GM21447 (cell line): ENCODE data around the gene MFAP4.

ENCODE experiments used
- ATAC-seq: cut with Tn5 transposase; IDR thresholded peaks from one replicate; pipeline ENCODE4 v1.9.1; 2021; ENCODE audit not compliant: unreplicated experiment

The MFAP4 gene

DNA sequence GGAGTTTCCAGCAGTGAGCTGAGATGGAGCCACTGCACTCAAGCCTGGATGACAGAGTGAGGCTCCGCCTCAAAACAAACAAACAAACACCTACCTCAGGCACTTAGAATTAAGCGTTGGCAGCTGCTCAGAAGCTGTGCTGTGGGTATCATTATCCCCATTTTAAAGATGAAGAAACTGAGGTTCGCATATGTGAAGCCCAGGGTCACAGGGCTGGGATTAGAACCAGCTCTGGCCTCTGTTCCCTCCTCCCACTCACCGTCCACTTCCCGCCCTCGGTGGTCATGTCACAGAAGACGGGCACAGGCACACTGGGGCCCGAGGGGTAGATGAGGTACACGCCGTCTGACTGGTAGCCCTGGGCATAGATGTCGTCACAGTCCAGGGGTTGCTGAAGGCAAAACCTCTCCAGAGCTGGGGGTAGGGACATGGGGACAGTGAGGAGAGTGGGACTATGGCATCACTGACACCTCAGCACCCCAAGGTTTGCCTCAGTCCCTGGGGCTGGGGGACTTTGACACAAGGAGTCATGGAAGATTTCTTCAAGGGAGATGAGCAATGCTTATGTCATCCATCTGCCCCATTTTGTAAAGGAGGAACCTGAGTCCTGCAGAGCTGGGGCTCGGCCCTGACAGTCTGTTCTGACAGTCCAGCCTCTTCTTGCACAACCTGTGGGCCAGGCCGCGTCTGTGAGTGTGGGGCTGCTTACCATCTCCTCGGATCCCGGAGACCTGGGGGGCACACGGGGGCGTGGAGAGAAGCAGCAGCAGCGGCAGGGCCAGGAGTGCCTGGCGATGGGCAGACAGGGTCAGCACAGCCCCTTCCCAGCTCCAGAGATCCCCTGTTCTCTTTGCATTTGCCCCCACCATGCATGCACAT is 700 bp downstream of the MFAP4 start:
- no peak for ATAC-seq

DNA sequence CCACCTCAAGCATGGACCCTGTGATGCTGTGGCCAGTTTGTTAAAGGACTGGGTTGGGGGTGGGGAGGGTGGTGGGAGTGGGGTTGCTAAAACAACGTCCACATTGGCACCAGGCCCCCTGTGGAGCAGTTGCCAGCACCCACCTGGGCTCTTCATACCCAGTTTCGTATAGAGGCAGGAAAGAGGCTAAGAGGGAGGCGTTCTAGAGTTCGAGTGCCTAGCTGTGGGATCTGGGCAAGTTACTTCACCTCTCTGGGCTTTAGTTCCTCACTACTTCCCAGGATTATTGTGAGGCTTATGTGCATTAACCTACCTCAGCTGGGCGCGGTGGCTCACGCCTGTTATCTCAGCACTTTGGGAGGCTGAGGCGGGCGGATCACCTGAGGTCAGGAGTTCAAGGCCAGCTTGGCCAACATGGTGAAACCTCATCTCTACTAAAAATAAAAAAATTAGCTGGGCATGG is 1.4 kb downstream of the MFAP4 start:
- no peak for ATAC-seq

DNA sequence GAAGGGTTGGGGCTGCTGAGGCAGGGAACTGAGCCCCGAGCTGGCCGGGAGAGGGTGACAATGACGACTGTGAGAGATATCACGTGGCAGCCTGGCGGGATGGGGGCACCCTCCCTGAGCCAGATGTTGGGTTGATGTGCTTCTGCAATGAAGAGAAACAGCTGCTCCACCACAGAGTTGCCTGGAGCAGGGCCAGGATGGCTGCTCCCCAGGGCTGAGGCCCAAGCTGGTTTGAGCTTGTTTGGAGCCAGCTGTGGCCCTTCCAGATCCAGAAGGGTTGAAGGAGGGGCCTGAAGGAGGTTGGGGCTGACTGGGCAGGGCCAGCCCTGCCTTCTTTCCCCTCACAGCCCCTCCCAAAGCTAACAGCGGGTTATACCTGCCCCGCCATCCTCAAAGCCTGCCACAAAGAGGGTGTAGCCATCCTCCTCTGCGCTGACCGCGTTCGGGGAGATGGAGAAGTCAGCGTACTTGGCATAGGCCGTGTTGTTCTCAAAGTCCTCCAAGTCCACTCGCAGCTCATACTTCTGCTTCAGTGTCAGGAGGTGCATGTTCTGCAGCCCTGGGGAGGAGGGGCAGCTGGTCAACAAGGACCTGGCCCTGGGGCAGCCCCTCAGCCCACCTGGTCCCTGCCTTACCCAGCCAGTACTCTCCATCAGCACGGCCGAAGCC is 2.1 kb downstream of the MFAP4 start:
- ATAC-seq = no peak

DNA sequence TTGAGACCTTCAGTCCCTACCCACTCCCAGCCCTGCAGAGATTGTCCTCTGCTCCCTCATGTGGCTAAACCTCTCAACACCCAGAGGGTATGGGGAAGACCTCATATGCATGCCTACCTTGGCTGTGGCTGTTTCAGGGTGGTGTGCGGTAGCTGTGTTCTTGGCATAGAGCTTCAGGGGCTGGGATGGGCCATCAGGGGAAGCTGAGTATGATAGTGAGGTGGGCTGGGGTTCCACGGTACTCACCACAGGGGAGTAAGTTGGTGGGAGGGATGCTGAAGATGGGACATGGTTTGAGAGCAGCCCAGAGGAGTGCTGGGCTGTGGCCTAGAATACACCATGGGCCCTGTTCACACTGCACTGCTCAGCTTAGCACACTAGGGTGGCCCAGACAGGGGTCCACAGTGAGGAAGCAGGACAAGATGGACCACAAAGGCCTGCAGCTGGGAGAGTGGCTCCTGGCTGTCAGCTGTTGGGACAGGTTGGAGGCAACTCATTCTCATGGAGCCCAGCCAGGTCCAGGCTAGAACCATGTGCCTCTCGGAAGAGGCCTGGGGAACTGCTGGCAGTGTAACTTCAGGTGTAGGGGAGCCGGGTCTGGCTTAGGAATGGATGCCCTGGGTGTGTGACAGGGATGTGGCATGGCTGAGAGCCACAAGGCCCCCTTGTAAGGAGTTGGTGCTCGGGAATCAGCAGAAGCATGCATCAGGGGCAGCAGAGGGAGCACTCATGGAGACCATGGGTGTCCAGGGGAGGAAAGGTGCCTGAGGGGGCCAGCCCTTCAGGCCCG is 3.1 kb downstream of the MFAP4 start:
- no peak for ATAC-seq

DNA sequence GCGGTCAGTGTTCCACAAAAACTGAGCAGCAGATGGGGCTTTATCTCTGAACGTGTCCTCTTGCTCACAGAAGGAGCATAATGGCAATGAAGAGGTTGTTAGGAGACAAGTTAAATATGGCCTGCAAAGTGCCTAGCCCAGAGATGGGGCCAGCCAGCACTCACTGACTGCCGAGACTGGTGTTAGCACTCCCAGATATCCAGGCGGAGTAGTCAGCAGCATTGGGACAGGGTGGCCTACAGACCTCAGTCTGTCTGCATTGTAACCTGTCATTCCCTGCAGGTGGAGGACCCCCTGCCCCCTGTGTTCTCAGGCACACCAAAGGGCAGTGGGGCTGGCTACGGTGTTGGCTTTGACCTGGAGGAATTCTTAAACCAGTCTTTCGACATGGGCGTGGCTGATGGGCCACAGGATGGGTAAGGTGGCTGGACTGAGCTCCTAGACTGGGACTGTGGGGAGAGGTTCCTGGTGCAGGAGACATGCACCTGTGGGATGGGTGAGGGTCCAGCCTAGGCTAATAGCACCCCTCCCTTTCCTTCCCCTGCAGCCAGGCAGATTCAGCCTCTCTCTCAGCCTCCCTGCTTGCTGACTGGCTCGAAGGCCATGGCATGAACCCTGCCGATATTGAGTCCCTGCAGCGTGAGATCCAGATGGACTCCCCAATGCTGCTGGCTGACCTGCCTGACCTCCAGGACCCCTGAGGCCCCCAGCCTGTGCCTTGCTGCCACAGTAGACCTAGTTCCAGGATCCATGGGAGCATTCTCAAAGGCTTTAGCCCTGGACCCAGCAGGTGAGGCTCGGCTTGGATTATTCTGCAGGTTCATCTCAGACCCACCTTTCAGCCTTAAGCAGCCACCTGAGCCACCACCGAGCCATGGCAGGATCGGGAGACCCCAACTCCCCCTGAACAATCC is 4.2 kb downstream of the MFAP4 start:
- ATAC-seq = no peak

DNA sequence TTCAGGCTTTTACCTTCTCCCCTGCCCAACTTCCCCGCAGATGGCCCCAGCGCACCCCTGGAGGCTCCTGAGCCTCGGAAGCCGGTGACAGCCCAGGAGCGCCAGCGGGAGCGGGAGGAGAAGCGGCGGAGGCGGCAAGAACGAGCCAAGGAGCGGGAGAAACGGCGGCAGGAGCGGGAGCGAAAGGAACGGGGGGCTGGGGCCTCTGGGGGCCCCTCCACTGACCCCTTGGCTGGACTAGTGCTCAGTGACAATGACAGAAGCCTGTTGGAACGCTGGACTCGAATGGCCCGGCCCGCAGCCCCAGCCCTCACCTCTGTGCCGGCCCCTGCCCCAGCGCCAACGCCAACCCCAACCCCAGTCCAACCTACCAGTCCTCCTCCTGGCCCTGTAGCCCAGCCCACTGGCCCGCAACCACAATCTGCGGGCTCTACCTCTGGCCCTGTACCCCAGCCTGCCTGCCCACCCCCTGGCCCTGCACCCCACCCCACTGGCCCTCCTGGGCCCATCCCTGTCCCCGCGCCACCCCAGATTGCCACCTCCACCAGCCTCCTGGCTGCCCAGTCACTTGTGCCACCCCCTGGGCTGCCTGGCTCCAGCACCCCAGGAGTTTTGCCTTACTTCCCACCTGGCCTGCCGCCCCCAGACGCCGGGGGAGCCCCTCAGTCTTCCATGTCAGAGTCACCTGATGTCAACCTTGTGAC is 5.1 kb downstream of the MFAP4 start:
- no peak for ATAC-seq

DNA sequence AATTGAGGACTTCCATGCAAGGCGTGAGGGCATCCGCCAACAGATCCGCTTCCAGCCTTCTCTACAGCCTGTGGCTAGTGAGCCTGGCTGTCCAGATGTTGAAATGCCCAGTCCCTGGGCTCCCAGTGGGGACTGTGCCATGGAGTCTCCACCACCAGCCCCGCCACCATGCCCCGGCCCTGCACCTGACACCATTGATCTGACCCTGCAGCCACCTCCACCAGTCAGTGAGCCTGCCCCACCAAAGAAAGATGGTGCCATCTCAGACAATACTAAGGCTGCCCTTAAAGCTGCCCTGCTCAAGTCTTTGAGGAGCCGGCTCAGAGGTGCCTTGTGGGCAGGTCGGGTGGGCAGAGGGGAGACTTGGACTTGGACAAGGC is 5.6 kb downstream of the MFAP4 start:
- no peak for ATAC-seq

DNA sequence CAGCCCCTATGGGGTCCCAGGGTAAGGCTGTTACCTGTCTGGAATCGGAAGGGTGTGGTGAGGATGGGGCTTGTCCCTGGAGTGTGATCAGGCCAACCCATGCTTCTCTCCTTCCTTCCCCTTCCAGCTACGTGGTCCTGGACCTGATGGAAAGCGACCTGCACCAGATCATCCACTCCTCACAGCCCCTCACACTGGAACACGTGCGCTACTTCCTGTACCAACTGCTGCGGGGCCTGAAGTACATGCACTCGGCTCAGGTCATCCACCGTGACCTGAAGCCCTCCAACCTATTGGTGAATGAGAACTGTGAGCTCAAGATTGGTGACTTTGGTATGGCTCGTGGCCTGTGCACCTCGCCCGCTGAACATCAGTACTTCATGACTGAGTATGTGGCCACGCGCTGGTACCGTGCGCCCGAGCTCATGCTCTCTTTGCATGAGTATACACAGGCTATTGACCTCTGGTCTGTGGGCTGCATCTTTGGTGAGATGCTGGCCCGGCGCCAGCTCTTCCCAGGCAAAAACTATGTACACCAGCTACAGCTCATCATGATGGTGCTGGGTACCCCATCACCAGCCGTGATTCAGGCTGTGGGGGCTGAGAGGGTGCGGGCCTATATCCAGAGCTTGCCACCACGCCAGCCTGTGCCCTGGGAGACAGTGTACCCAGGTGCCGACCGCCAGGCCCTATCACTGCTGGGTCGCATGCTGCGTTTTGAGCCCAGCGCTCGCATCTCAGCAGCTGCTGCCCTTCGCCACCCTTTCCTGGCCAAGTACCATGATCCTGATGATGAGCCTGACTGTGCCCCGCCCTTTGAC is 6.3 kb downstream of the MFAP4 start:
- no peak for ATAC-seq

DNA sequence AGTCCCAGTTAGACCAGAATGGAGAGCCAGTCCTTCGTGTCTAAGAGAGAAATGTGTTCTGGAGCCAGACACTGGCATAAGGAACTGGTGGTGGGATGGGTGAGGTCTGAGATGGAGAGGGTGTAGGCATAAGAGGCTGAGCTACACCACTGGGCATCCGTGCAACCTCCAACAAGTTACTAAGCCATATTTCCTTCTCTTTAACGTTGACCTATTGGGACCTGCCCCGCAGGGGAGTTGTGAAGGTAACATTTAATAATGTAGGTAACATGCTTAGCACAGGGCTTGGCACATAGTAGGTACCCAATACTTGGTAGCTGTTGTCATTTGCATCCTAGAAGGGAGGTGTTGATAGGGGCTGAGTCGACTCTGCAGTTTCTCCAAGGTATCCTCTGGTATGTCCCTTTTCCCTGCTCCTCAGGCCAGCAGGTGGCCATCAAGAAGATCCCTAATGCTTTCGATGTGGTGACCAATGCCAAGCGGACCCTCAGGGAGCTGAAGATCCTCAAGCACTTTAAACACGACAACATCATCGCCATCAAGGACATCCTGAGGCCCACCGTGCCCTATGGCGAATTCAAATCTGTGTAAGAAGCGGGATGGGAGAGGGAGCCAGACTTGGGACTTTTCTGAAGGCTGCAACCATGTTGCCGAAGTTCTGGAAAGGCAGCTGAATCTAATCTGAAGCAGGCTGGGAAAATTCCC is 7.5 kb downstream of the MFAP4 start:
- ATAC-seq = no peak

DNA sequence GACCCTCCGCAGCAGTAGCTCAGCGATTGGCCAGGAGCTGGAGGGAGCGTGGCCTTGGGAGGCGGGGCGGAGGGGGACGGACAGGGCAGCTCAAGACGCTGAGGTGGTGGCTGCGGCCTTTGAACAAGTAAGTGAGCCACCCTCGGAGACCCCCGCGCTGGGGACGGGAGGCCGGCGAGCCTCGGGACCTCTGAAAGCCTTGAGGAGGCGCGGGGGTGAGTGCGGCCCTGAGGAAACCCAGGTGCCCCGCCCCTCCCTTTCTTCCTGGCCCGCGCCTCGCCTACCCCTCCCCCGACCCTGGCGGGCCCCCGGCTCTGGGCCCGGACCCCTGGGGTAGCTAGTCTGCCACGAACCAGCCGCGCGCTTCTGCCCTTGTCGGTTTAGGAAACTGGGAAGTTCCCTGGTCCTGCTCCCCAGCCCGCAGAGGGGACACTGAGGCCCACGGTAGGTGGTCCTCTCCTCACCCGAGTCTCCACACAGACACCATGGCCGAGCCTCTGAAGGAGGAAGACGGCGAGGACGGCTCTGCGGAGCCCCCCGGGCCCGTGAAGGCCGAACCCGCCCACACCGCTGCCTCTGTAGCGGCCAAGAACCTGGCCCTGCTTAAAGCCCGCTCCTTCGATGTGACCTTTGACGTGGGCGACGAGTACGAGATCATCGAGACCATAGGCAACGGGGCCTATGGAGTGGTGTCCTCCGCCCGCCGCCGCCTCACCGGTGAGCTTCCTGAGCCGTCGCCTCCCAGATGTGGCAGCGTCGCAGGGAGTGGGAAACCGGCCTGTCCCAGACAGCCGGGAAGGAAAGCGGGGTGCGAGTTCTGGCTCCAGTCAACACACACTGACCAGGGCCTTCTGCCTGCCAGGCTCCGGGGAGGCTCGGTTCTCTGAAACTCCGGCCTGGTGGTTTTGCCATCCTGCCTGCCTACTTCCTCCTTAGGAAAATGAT is 8.3 kb downstream of the MFAP4 start, which contains the start of gene MAPK7:
Gene MAPK7 (plus strand): TSS at position 83 of the 945 bp plus-strand sequence. CDS start 403 bp downstream, at position 486.
- peak; percentile 16 for ATAC-seq

DNA sequence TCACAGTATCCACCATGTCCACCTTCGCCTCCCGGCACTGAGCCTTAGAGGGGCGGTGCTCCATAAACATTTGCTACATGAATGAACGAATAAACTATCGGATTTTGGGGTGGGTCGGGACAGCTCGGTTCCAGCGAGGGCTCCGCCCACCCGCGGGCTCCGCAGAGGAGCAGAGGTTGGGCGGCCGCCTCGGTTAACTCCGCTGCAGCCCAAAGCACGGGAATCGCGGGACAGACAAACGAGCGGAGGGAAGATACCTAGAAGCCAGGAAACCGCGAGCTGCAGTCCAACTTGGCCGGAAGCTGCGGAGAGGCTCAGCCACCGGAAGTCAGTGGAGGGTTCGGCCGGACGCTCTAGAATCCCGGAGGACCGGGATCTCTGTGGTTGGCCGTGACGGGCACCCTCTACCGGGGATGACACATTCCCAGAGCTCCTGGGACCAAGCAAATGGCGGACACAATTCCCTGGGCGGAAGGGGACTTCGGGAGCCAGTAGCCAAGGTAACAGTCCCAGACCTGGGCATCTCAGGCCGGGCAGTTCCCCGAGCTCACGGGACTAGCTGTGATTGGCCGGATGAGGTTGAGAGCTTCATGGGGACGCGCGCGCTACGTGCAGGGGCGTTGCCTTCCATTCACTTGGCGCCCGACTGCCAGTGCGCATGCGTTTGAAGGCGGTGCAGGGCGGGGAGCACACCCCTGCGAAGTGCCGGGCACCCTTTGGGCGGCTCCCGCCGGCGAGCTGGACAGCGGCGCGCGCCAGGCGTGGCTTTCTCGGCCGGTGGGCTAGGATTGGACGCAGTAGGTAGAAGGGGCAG is 9.2 kb downstream of the MFAP4 start:
- ATAC-seq = peak; percentile 92

DNA sequence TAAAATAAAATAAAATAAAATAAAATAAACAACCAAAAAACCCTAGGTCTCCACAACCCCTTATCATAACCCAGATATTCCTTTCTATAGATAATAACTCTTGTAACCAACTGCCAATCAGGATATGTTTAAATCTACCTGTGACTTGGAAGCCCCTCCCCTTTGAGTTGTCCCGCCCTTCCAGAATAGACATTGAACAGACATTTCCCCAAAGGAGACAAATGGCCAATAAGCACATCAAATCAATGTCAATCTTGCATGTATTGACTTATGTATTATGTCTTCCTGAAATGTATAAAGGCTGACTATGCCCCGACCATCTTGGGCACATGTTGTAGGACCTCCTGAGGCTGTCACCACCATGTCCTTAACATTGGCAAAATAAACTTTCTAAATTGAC is 10.2 kb downstream of the MFAP4 start:
- ATAC-seq = no peak

DNA sequence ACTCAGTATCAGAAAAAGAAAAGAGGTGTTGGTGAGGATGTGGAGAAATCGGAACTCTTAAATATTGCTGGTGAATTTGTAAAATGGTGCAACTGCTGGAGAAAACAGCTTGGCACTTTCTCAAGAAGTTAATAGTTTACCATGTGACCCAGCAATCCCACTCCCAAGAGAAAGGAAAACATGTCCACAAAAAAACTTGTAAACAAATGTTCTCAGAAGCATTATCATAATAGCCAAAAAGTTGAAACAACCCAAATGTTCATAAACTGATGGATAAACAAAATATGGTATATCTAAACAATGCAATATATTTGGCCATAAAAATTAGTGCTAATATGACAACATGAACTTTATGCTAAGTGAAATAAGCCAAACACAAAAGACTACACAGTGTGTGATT is 11.3 kb downstream of the MFAP4 start:
- ATAC-seq = no peak

DNA sequence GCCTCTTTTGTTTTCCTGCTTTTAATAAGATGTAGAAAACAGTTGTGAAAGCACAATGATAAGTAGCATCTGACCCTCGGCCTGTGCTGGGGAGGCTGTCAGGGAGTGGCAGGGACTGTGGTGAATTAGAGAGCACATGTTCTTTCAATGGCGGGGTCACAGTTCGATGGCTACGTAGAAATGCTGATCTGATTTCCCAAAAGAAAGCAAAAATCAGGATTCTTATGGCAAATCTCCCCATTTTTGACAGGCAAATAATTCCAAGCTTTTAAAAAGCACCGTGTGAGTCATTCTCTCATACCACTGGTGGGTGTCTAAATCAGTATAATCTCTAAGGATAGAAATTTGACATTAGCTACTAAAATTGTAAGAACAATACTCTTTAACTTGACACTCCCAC is 12.9 kb downstream of the MFAP4 start:
- no peak for ATAC-seq

DNA sequence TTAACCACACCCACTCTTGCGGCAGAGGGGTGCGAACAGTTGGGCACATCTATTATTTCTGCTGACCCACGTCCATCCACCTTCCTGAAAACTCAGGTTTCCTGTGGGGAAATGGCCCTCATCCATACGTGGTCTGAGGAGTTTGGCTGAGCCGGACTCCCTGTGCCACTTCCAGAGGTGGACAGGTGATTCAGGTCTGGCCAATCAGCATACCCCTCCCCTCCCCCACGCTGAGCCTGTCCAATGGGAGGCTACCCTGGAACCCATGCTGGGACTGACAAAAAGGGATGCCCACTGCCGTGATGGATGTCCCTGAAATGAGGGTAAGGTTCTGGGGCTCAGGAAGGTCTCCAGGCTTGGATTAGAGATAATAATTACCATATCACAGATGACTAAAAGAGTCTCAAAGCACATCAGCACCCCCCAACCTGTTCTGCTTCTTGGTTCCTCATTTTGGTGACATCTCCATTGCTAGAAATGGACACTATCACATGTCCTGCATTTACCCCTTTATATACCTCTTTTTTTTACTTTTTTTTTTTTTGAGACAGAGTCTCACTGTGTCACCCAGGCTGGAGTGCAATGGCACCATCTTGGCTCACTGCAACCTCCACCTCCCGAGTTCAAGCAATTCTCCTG is 14.0 kb downstream of the MFAP4 start:
- no peak for ATAC-seq

DNA sequence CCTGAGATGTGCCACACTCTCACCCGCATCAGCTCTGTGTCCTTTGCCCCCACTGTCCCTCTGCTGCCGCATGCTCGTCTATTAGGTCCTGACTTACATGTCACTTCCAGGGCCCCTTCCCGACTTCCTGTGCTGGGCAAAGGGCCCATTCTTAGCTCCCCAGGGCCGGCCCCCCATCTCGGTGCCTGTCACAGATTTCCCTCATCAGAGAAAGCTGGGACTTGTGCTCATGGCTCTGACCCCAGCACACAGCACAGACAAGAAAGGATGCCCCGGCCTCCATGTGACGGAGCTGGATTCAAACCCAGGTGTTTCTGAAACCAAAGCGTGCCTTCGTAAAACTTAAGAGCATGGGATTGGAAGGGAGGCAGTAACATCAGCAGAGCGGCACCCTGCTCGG is 14.6 kb downstream of the MFAP4 start:
- no peak for ATAC-seq
